Omental fat pad (tissue), 4 donors: ENCODE data around the gene ITIH5. TPM values are rescaled to one million over a fixed set of nuclear protein-coding genes. Genes with fewer than 3 reads are reported as not detected.
A peak's percentile ranks its signal among the peaks of the same experiment; 100 is the strongest.
"Not testable (repeated sequence)": the region's sequence is repeated elsewhere in the genome, so short reads cannot be mapped to it uniquely, and the experiment has no call there.

Experiments used
- ATAC-seq: fragments of 150-250 bp; one replicate; pipeline ENCODE4 v1.9.1; 2016; ENCODE audit warnings: mild to moderate bottlenecking, moderate library complexity; ENCODE audit not compliant: low FRiP score
- DNase-seq: peaks from one replicate; pipeline ENCODE4 v3.0.0-alpha.2; 2019; ENCODE audit warnings: low spot score
- CTCF ChIP-seq, 3 donors: fragments of 450-650 bp; IDR thresholded peaks; one replicate each; pipeline ENCODE4 v1.5.1; 2016 to 2017; ENCODE audit warnings: antibody characterized with exemption in 3 of 3, mild to moderate bottlenecking in 3 of 3, moderate library complexity in 2 of 3
- total RNA-seq, 4 donors: library from RNA; depleted of rRNA; stranded (reverse); fragments of >200 nt; gene quantifications; one replicate each; pipeline ENCODE4 v1.1.0, GENCODE V29; 2016

Gene ITIH5
- total RNA-seq, 4 donors from 2014 or later, result 50.0 to 263 (median 97.9) TPM

- TF ChIP-seq CTCF (IDR thresholded peaks at IDR 0.05), result no peak
- ATAC-seq (no peak), DNase-seq (no peak)
Measured at GRCh38 chr10:7686351-7687171, 19.8 kb upstream of the ITIH5 start.

- not testable (repeated sequence) for ATAC-seq, DNase-seq
Measured at GRCh38 chr10:7680078-7680477, 13.3 kb upstream of the ITIH5 start.

GRCh38 chr10:7679256-7679655 lies 12.5 kb upstream of the ITIH5 start:
- TF ChIP-seq CTCF (IDR thresholded peaks at IDR 0.05), result no peak
- ATAC-seq (no peak), DNase-seq (no peak)

- DNase-seq (no peak), ATAC-seq (no peak)
- TF ChIP-seq CTCF (IDR thresholded peaks at IDR 0.05), result no peak
Measured at GRCh38 chr10:7672341-7673134, 5.8 kb upstream of the ITIH5 start.

- no peak for TF ChIP-seq CTCF (IDR thresholded peaks at IDR 0.05)
- DNase-seq (no peak), ATAC-seq (no peak)
Measured at GRCh38 chr10:7670157-7670556, 3.4 kb upstream of the ITIH5 start.

- TF ChIP-seq CTCF (IDR thresholded peaks at IDR 0.05), result no peak
- ATAC-seq (peak; percentile 28), DNase-seq (no peak)
Measured at GRCh38 chr10:7667262-7668141, 736 bp upstream of the ITIH5 start.

GRCh38 chr10:7665767-7666166 lies 999 bp downstream of the ITIH5 start:
- ATAC-seq, result no peak
- no peak for TF ChIP-seq CTCF (IDR thresholded peaks at IDR 0.05)

More at GRCh38 chr10:7665767-7666166, 999 bp downstream of the ITIH5 start:
- no peak for DNase-seq
